ENCODE measurements around the gene CCN5. TPM values are rescaled to one million over a fixed set of nuclear protein-coding genes. Genes with fewer than 3 reads are reported as not detected.

CCN5 gene
- polyA plus RNA-seq, 1 experiment, result 2.0 TPM

DNA sequence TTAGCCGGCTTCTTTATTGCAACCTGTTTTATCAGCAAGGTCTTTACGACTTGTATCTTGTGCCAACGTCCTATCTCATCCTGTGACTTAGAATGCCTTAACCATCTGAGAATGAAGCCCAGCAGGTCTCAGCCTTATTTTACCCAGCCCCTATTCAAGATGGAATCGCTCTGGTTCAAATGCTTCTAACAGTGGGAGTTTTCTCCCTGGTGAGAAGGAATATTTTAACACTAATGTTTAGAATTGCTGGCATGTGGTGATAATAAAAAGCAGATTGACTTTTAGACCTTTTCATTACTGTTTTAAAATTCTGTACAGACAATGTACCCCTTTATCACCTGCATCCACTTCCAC lies 20.6 kb downstream of the CCN5 start:
- TF ChIP-seq, protein P1, sequence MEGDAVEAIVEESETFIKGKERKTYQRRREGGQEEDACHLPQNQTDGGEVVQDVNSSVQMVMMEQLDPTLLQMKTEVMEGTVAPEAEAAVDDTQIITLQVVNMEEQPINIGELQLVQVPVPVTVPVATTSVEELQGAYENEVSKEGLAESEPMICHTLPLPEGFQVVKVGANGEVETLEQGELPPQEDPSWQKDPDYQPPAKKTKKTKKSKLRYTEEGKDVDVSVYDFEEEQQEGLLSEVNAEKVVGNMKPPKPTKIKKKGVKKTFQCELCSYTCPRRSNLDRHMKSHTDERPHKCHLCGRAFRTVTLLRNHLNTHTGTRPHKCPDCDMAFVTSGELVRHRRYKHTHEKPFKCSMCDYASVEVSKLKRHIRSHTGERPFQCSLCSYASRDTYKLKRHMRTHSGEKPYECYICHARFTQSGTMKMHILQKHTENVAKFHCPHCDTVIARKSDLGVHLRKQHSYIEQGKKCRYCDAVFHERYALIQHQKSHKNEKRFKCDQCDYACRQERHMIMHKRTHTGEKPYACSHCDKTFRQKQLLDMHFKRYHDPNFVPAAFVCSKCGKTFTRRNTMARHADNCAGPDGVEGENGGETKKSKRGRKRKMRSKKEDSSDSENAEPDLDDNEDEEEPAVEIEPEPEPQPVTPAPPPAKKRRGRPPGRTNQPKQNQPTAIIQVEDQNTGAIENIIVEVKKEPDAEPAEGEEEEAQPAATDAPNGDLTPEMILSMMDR (IDR thresholded peaks at IDR 0.05; ENCODE audit: insufficient read depth, low read depth, low read length), result no peak
- Histone ChIP-seq H3K27me3 (ENCODE audit: control insufficient read depth, insufficient read depth, low read length) (peaks cover 4% of the 10 kb centered on the region; the same call in 1 of the 2 replicates), H3K4me3 (ENCODE audit: low read depth, low read length) (no peak overlapping the region), H3K36me3 (ENCODE audit: control insufficient read depth, insufficient read depth, low read length) (no peaks in the 10 kb centered on the region)
- ChIA-PET CTCF (interaction anchor here (1.3 to 7.7 kb wide), 3 partner anchors 12 to 52 kb away, joined by 5 to 269 read pairs (median 104); no protein-coding TSS in a partner anchor), POLR2A (no interaction called here)
- DNase-seq (ENCODE audit: low read depth), result no peak

DNA sequence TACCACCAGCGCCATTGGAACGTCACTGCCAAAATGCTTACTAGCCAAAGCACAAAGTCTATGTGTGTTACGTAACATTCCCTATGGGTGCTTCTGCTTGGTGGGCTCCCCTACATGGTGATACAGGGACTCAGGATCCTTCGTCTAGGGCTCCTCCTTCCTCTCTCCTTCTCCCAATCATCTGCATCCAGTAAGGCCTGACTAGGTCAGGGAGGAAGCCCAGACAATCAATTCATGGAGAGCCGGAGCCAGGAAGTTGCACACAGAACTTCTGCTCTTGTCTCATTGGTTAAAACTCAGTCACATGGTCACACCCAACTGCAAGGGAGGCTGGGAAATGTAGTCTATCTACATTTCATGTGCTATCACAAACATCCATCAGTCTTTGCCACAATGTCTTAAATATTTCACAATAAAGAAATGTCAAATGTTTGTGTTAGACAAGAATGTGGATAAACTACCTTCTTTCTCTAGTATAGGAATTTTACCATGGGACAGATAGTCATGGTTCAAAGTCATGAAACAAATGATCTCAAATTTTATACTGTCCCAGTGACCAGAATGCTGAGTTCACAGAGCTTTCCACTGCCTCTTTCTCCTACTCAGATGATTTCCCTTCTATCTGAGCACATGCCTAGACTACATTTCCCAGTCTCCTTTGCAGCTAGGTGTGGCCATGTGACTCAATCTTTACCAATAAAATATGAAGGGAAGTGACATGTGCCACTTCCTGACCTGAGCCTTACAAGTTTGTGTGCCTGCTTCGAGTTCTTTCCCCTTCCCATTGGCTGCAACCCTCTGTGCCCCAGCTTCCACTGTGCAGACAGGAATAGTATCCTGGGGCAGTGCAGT lies 21.2 kb downstream of the CCN5 start:
- TF ChIP-seq, protein P1 (IDR thresholded peaks at IDR 0.05; ENCODE audit: insufficient read depth, low read depth, low read length), result no peak
- DNase-seq (ENCODE audit: low read depth), result no peak
- Histone ChIP-seq H3K4me3 (ENCODE audit: low read depth, low read length) (no peak overlapping the region), H3K36me3 (ENCODE audit: control insufficient read depth, insufficient read depth, low read length) (no peaks in the 10 kb centered on the region), H3K27me3 (ENCODE audit: control insufficient read depth, insufficient read depth, low read length) (peaks cover 4% of the 10 kb centered on the region; the same call in 1 of the 2 replicates)
- POLR2A ChIA-PET, result no interaction called here
- CTCF ChIA-PET, result interaction anchor here (0.9 to 3.3 kb wide), 4 partner anchors 10 to 360 kb away, joined by 3 to 21 read pairs (median 14); partner anchors contain the start of gene KCNK15

DNA sequence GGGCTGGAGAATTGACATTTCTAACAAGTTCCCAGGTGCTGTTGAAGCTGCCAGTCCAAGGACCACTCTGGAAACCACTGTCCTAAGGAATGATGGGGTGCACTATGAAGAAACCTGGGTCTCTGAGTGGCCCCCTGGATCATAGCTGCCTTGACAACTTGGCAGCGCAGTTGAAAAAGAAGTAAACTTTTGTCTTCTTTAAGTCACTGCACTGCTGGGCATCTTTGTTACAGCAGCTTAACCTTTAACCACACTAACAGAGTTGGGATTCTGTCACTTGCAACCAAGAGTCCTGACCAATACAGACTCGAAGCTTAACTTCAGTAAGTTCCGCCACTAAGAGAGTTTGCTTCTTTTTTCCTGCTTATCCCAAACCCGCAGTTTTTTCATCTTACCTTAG lies 21.9 kb downstream of the CCN5 start:
- CTCF ChIA-PET, result interaction anchor here (0.9 to 3.3 kb wide), 4 partner anchors 10 to 359 kb away, joined by 3 to 21 read pairs (median 14); partner anchors contain the start of gene KCNK15

DNA sequence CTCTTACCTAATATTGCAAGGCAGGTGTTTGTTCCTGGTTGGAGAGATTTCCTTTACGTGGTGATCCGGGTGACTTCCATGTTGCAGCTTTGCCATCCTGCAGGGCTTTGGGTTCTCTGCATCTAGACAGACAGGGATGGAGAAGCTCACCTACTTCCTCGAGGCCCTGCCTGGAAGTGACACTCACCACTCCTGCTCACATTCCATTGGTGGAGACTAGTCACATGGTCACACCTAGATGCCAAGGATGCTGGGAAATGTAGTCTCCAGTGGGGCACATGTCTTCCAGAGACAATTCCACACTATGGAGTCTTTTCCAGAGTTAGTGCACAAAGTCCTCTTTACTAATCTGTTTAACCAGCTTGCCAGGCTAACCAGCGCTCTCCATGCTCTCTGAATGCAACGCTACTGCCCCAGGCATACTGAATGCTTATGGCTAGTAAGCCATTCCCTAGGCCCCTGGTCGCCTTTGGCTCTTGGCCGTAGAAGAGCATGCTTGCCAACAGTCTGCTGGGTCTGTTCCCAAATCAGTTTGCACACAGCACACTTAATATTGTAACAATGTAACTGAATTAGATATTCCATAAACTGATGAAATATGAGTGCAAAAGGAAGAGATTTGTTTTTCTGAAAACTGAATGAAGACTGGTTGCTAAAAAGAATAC lies 23.8 kb downstream of the CCN5 start:
- H3K27me3 ChIP-seq (ENCODE audit: control insufficient read depth, insufficient read depth, low read length), result peaks cover 6% of the 10 kb centered on the region
- no peak for DNase-seq (ENCODE audit: low read depth)
- no peaks in the 10 kb centered on the region for H3K36me3 ChIP-seq (ENCODE audit: control insufficient read depth, insufficient read depth, low read length)
- CTCF ChIA-PET, result interaction anchor here (2.3 to 3.3 kb wide), 3 partner anchors 8 to 128 kb away, joined by 8 to 21 read pairs (median 20); partner anchors contain the start of gene KCNK15
- no peak overlapping the region for H3K4me3 ChIP-seq (ENCODE audit: low read depth, low read length)
- POLR2A ChIA-PET, result no interaction called here
- TF ChIP-seq, protein P1 (IDR thresholded peaks at IDR 0.05; ENCODE audit: insufficient read depth, low read depth, low read length), result no peak

More for the DNA sequence above, 21.9 kb downstream of the CCN5 start:
- Histone ChIP-seq H3K4me3 (ENCODE audit: low read depth, low read length) (no peak overlapping the region), H3K27me3 (ENCODE audit: control insufficient read depth, insufficient read depth, low read length) (peaks cover 6% of the 10 kb centered on the region; the same call in 1 of the 2 replicates), H3K36me3 (ENCODE audit: control insufficient read depth, insufficient read depth, low read length) (no peaks in the 10 kb centered on the region)
- DNase-seq (ENCODE audit: low read depth), result no peak
- POLR2A ChIA-PET, result no interaction called here
- TF ChIP-seq, protein P1 (IDR thresholded peaks at IDR 0.05; ENCODE audit: insufficient read depth, low read depth, low read length), result no peak

DNA sequence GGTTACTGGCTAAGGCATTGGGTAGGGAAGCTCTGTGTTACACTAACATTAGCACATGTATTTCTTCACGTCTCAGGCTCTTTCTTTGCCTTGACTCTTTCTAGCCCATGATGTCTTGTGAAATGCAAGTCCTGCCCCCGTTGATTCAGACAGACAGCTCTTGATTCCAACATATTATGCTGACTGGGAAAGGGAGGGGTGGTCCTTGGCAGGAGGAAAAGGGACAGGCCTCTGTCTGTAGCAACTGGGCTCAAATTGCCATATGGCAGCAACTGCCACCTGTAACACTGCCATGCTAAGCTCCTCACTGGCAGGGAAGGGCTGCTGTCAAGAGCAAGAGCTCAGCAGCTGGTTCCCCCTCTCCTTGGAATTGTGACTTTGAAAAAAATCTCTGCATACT lies 24.8 kb downstream of the CCN5 start:
- Histone ChIP-seq H3K27me3 (ENCODE audit: control insufficient read depth, insufficient read depth, low read length) (peaks cover 9% of the 10 kb centered on the region), H3K36me3 (ENCODE audit: control insufficient read depth, insufficient read depth, low read length) (no peaks in the 10 kb centered on the region), H3K4me3 (ENCODE audit: low read depth, low read length) (no peak overlapping the region)
- TF ChIP-seq, protein P1 (IDR thresholded peaks at IDR 0.05; ENCODE audit: insufficient read depth, low read depth, low read length), result no peak
- ChIA-PET CTCF (no interaction called here), POLR2A (no interaction called here)
- no peak for DNase-seq (ENCODE audit: low read depth)
